ENCODE data around the gene CCDC57. TPM values are rescaled to one million over a fixed set of nuclear protein-coding genes. Genes with fewer than 3 reads are reported as not detected.

The CCDC57 gene
- total RNA-seq, 1 donor from 2014 or later: 79.0 TPM

GRCh38 chr17:82120148-82120547, 92.5 kb downstream of the CCDC57 start:
- H3K36me3 Mint-ChIP-seq (ENCODE audit: insufficient read depth): peaks cover 12% of the 10 kb centered on the region
- H3K4me3 Mint-ChIP-seq (ENCODE audit: low read depth): no peak overlapping the region
- H3K27ac Mint-ChIP-seq: no peak overlapping the region
- H3K4me1 Mint-ChIP-seq (ENCODE audit: low read depth): peaks cover 28% of the 10 kb centered on the region
- no peak for DNase-seq (ENCODE audit: low spot score, unreplicated experiment)
- no peaks in the 10 kb centered on the region for H3K27me3 Mint-ChIP-seq
- no peaks in the 10 kb centered on the region for H3K9me3 Mint-ChIP-seq (ENCODE audit: low read depth)
- TF ChIP-seq CTCF (IDR thresholded peaks at IDR 0.05; ENCODE audit: unreplicated experiment): no peak

GRCh38 chr17:82118815-82119380, 93.7 kb downstream of the CCDC57 start:
- no peaks in the 10 kb centered on the region for H3K27me3 Mint-ChIP-seq
- no peaks in the 10 kb centered on the region for H3K9me3 Mint-ChIP-seq (ENCODE audit: low read depth)
- H3K36me3 Mint-ChIP-seq (ENCODE audit: insufficient read depth): peaks cover 7% of the 10 kb centered on the region
- peak overlapping the region; percentile 94 for H3K27ac Mint-ChIP-seq
- H3K4me3 Mint-ChIP-seq (ENCODE audit: low read depth): peak overlapping the region; percentile 46
- H3K4me1 Mint-ChIP-seq (ENCODE audit: low read depth): peaks cover 28% of the 10 kb centered on the region
- TF ChIP-seq CTCF (IDR thresholded peaks at IDR 0.05; ENCODE audit: unreplicated experiment): no peak
- DNase-seq (ENCODE audit: low spot score, unreplicated experiment): no peak

GRCh38 chr17:82118168-82118814, 94.4 kb downstream of the CCDC57 start:
- DNase-seq (ENCODE audit: low spot score, unreplicated experiment): no peak
- Mint-ChIP-seq H3K4me3 (ENCODE audit: low read depth) (peak overlapping the region; percentile 46), H3K36me3 (ENCODE audit: insufficient read depth) (peaks cover 6% of the 10 kb centered on the region), H3K9me3 (ENCODE audit: low read depth) (no peaks in the 10 kb centered on the region), H3K27ac (peak overlapping the region; percentile 94), H3K4me1 (ENCODE audit: low read depth) (peaks cover 28% of the 10 kb centered on the region), H3K27me3 (no peaks in the 10 kb centered on the region)
- TF ChIP-seq CTCF (IDR thresholded peaks at IDR 0.05; ENCODE audit: unreplicated experiment): no peak

GRCh38 chr17:82117139-82118090, 95.2 kb downstream of the CCDC57 start:
- Mint-ChIP-seq H3K4me1 (ENCODE audit: low read depth) (peaks cover 28% of the 10 kb centered on the region), H3K4me3 (ENCODE audit: low read depth) (no peak overlapping the region), H3K36me3 (ENCODE audit: insufficient read depth) (peaks cover 3% of the 10 kb centered on the region), H3K27me3 (no peaks in the 10 kb centered on the region), H3K9me3 (ENCODE audit: low read depth) (no peaks in the 10 kb centered on the region), H3K27ac (peak overlapping the region; percentile 94)
- TF ChIP-seq CTCF (IDR thresholded peaks at IDR 0.05; ENCODE audit: unreplicated experiment): no peak
- no peak for DNase-seq (ENCODE audit: low spot score, unreplicated experiment)

- no peak overlapping the region for H3K27ac Mint-ChIP-seq
- H3K9me3 Mint-ChIP-seq (ENCODE audit: low read depth): no peaks in the 10 kb centered on the region
- no peaks in the 10 kb centered on the region for H3K27me3 Mint-ChIP-seq
- no peak for DNase-seq (ENCODE audit: low spot score, unreplicated experiment)
- no peak overlapping the region for H3K4me3 Mint-ChIP-seq (ENCODE audit: low read depth)
- no peak for TF ChIP-seq CTCF (IDR thresholded peaks at IDR 0.05; ENCODE audit: unreplicated experiment)
- peaks cover 4% of the 10 kb centered on the region for H3K36me3 Mint-ChIP-seq (ENCODE audit: insufficient read depth)
- peaks cover 28% of the 10 kb centered on the region for H3K4me1 Mint-ChIP-seq (ENCODE audit: low read depth)
Measured at GRCh38 chr17:82116246-82116645, 96.4 kb downstream of the CCDC57 start.

Measured in progenitor cell of endocrine pancreas (in vitro differentiated cells).